Small intestine (tissue), 16 donors: ENCODE measurements around the gene SF3B2. TPM values are rescaled to one million over a fixed set of nuclear protein-coding genes. Genes with fewer than 3 reads are reported as not detected.

Experiments
- DNase-seq, 2 donors: peaks; one replicate each; pipeline versions ENCODE4 v3.0.0 to v3.0.0-alpha.2; 2013
- FAIRE-seq: peaks from 2 replicates; lab custom pipeline; 2012; peaks lifted over from hg19 to GRCh38; lab: Jason Lieb, UNC
- H3K27ac ChIP-seq, 3 donors: one replicate each; pipeline ENCODE4 v1.5.1; 2013; ENCODE audit warnings: low read length in 2 of 3, mild to moderate bottlenecking in 2 of 3, control low read depth in 1 of 3, inconsistent platforms in 1 of 3, low read depth in 1 of 3, moderate library complexity in 1 of 3
- H3K27me3 ChIP-seq, 3 donors: one replicate each; pipeline ENCODE4 v1.6.1; 2013; ENCODE audit warnings: low read length in 3 of 3, inconsistent platforms in 1 of 3; ENCODE audit not compliant: control insufficient read depth in 3 of 3, insufficient read depth in 3 of 3
- H3K36me3 ChIP-seq, 3 donors: one replicate each; pipeline ENCODE4 v1.6.1; 2013; ENCODE audit warnings: low read length in 3 of 3, inconsistent platforms in 1 of 3, low read depth in 1 of 3, mild to moderate bottlenecking in 1 of 3, moderate library complexity in 1 of 3; ENCODE audit not compliant: control insufficient read depth in 3 of 3, insufficient read depth in 2 of 3
- H3K4me1 ChIP-seq, 3 donors: one replicate each; pipeline ENCODE4 v1.6.1; 2013; ENCODE audit warnings: low read length in 2 of 3, inconsistent platforms in 1 of 3, low read depth in 1 of 3, mild to moderate bottlenecking in 1 of 3, moderate library complexity in 1 of 3; ENCODE audit not compliant: control insufficient read depth in 3 of 3, insufficient read depth in 2 of 3
- H3K4me3 ChIP-seq, 3 donors: one replicate each; pipeline ENCODE4 v1.5.1; 2013; ENCODE audit warnings: low read length in 3 of 3, control low read depth in 1 of 3, inconsistent platforms in 1 of 3, low read depth in 1 of 3, mild to moderate bottlenecking in 1 of 3, moderate library complexity in 1 of 3
- H3K9me3 ChIP-seq, 2 donors: one replicate each; pipeline ENCODE4 v1.6.1; 2013; ENCODE audit warnings: low read depth in 1 of 2, low read length in 1 of 2; ENCODE audit not compliant: control insufficient read depth in 2 of 2, insufficient read depth in 1 of 2
- WGBS, 3 donors: extraction: QIAGEN DNeasy Blood & Tissue Kit; methylation state at CpG; one replicate each; pipeline ENCODE4 v1.1.7; 2013; 5-methylcytosine and 5-hydroxymethylcytosine counted together
- long read RNA-seq, 10 donors: transcript quantifications; one replicate each; lab custom pipeline, GENCODE V29; 2026
- polyA plus RNA-seq, 4 donors: library from polyadenylated mRNA; stranded (reverse) in 3 of 4; unstranded in 1 of 4; fragments of 200-250 nt in 3 of 4; fragments of 120-200 nt in 1 of 4; gene quantifications; one replicate each; pipeline versions ENCODE4 v1.2.1 to v1.2.3, GENCODE V29; 2013
- donor health status: healthy with polysubstance abuse.
- donor health status: control.
- donor health status: control.
- donor health status: Bipolar disorder and iron deficiency.
- donor health status: healthy.

Gene SF3B2, protein sequence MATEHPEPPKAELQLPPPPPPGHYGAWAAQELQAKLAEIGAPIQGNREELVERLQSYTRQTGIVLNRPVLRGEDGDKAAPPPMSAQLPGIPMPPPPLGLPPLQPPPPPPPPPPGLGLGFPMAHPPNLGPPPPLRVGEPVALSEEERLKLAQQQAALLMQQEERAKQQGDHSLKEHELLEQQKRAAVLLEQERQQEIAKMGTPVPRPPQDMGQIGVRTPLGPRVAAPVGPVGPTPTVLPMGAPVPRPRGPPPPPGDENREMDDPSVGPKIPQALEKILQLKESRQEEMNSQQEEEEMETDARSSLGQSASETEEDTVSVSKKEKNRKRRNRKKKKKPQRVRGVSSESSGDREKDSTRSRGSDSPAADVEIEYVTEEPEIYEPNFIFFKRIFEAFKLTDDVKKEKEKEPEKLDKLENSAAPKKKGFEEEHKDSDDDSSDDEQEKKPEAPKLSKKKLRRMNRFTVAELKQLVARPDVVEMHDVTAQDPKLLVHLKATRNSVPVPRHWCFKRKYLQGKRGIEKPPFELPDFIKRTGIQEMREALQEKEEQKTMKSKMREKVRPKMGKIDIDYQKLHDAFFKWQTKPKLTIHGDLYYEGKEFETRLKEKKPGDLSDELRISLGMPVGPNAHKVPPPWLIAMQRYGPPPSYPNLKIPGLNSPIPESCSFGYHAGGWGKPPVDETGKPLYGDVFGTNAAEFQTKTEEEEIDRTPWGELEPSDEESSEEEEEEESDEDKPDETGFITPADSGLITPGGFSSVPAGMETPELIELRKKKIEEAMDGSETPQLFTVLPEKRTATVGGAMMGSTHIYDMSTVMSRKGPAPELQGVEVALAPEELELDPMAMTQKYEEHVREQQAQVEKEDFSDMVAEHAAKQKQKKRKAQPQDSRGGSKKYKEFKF
- 100 to 1,000 TPM; 106 to 141 (median 122) TPM for polyA plus RNA-seq
- long read RNA-seq, donor 1, transcript SF3B2-201 (22 exons, 2,903 nt) = major isoform, 5 of 116 reads
- long read RNA-seq, donor 1, partial matches to known transcripts = 94 of 116 reads
- long read RNA-seq, donor 1, other reads (novel, unspliced or antisense) = 9 of 116 reads
- long read RNA-seq, donor 2, transcript SF3B2-201 (22 exons, 2,903 nt) = major isoform, 6 of 16 reads
- long read RNA-seq, donor 2, partial matches to known transcripts = 5 of 16 reads
- long read RNA-seq, donor 2, other reads (novel, unspliced or antisense) = 0 of 16 reads
- long read RNA-seq, donor 3, partial matches to known transcripts = 47 of 52 reads
- long read RNA-seq, donor 3, other reads (novel, unspliced or antisense) = 0 of 52 reads
- long read RNA-seq, donor 4 = 0 reads
- long read RNA-seq, donor 5, partial matches to known transcripts = 12 of 13 reads
- long read RNA-seq, donor 5, other reads (novel, unspliced or antisense) = 0 of 13 reads
- long read RNA-seq, donor 6, partial matches to known transcripts = 48 of 64 reads
- long read RNA-seq, donor 6, other reads (novel, unspliced or antisense) = 0 of 64 reads
- long read RNA-seq, donor 7 = 0 reads
- long read RNA-seq, donor 8, partial matches to known transcripts = 0 of 1 reads
- long read RNA-seq, donor 8, other reads (novel, unspliced or antisense) = 0 of 1 reads
- long read RNA-seq, donor 9, partial matches to known transcripts = 0 of 1 reads
- long read RNA-seq, donor 9, other reads (novel, unspliced or antisense) = 0 of 1 reads
- long read RNA-seq, donor 10, partial matches to known transcripts = 65 of 77 reads
- long read RNA-seq, donor 10, other reads (novel, unspliced or antisense) = 0 of 77 reads

DNA sequence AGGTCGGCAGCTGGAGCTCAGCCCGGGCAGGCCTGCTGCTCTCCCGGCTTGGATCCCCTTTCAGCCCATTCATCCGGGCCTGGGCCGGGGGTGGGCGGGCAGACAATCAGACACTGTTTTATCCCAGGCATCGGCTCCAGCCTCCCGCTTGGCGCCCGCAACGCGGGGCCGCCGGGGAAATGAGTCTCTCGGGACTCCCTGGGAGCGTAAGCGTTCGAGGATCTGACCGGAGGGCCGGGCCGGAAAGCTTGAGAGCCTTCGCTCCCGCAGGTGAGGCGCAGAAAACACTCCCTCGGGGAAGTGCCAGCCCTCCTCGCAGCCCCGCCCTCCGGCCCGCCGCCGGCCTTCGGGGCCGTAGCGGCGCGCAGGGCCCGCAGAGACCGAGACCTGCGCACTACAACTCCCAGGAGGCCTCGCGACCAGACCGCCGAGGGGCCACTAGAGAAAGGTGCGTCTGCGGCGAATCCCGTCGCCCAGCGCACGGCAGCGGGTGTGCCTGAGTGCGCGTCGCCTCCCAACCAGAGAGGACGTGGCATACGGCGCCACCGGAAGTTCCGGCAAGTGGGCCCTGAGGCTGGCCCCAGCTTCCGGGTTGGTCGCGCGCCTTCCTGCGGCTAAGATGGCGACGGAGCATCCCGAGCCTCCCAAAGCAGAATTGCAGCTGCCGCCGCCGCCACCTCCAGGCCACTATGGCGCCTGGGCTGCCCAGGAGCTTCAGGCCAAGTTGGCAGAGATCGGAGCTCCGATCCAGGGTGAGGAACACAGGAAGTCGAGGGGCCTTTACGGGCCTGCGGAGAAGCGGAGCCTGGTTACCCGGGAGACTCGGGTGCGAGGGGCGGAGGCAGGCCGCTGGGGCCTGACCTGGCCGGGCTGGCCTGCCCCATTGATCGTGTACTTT, at the start of gene SF3B2:
Gene SF3B2 (plus strand): TSS at position 599 of the 898 bp plus-strand sequence. CDS start 21 bp downstream, at position 620.
- peaks cover 0 to 24% (median 2%) of the 10 kb centered on the region in 3 donors for H3K27me3 ChIP-seq
- H3K27ac ChIP-seq = peak within 1 kb of the TSS; percentile 90 to 91 (median 90)
- no peaks in the 10 kb centered on the region for H3K9me3 ChIP-seq
- H3K36me3 ChIP-seq = peaks cover 6 to 30% (median 8%) of the 10 kb centered on the region in 3 donors
- FAIRE-seq (no peak), DNase-seq (peak; percentile 99)
- WGBS, 3 donors = 0 to 1% (median 0%) methylated on average over 72 to 84 of the region's 84 CpGs
- H3K4me1 ChIP-seq = peaks cover 2 to 17% (median 4%) of the 10 kb centered on the region in 3 donors
- peak within 1 kb of the TSS; percentile 80 to 98 (median 94) for H3K4me3 ChIP-seq

DNA sequence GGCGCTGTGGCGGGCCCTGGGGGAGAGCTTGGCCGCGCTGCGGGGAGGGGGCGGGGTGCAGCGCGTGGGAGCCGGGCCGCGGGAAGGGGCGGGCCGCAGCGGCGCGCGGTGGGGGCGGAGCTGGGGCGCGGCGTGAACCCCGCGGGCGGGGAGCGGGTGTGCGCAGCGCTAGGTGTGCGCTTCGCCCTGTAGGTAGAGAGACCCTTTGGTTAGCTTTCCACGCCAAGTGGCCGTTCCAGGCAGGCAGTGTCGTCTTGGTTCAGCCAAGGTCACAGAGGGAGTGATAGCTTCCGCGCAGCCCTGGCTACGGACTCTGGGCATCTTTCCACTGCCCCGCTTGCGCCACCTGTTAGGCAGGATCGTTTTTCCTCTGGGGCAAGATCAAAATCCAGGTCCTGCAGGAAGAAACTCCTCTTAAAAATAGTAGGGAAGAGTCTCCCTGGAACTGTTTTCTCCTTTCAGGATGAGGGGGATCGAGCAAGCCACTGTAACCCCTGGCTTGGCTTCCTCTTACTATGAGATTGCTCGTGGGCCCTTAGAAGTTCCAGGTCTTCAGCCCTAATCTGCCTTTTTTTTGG, 49.4 kb upstream of the SF3B2 start:
- Histone ChIP-seq H3K36me3 (peaks cover 16 to 61% (median 17%) of the 10 kb centered on the region in 3 donors), H3K27me3 (no peaks in the 10 kb centered on the region), H3K27ac (peak overlapping the region; percentile 85 to 98 (median 97)), H3K9me3 (no peaks in the 10 kb centered on the region), H3K4me3 (peak overlapping the region; percentile 61 to 85 (median 80)), H3K4me1 (peaks cover 0 to 7% (median 2%) of the 10 kb centered on the region in 3 donors)
- WGBS, 3 donors = 0% methylated on average over 15 to 40 of the region's 40 CpGs
- no peak for DNase-seq
- no peak for FAIRE-seq

DNA sequence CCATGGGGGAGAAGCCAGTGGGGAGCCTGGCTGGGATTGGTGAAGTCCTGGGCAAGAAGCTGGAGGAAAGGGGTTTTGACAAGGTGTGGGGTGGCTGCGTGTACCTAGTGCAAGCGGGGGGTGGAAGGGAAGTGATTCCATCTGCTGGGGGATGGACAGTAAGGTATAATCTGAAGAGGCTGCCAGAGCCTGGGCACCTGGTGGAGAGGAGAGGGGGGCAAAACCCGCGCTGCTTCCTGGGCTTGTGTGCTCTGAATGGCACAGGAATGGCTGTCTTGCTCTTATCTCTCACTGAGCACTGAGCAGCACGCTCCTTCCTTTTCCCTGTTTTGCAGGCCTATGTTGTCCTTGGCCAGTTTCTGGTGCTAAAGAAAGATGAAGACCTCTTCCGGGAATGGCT, 48.9 kb upstream of the SF3B2 start:
- no peaks in the 10 kb centered on the region for H3K9me3 ChIP-seq
- FAIRE-seq = no peak
- H3K36me3 ChIP-seq = peaks cover 11 to 56% (median 12%) of the 10 kb centered on the region in 3 donors
- peak overlapping the region in 2 of 3 donors; percentile 61 to 85 for H3K4me3 ChIP-seq
- H3K4me1 ChIP-seq = peaks cover 0 to 7% (median 2%) of the 10 kb centered on the region in 3 donors
- WGBS, 3 donors = 40 to 79% (median 45%) methylated on average over 6 of the region's 6 CpGs
- H3K27ac ChIP-seq = peak overlapping the region in 1 of 3 donors; percentile 97
- H3K27me3 ChIP-seq = peaks cover 0 to 5% (median 0%) of the 10 kb centered on the region in 3 donors
- no peak for DNase-seq

DNA sequence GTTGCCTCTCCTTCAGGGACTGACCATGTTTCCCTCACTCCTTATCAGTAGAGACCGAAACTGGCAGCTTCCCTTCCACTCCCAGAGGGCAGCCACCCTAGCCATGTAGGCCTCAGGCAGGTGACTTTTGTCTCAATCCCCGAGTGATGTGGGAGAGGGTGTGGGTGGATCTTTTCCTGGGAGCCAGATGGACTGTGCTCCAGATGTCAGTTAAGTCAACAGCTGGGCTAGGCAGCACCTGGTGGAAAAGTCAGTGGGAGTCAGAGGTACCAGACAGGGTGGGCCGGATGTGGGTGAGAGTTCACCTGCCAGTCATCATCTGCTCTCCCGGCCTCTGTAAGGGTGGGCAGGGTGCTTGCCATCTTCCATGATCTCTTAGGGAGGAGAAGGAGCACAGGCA, 48.0 kb upstream of the SF3B2 start:
- 66 to 74% (median 70%) methylated on average over 4 of the region's 4 CpGs for WGBS, 3 donors
- no peak overlapping the region for H3K4me3 ChIP-seq
- peaks cover 0 to 7% (median 2%) of the 10 kb centered on the region in 3 donors for H3K4me1 ChIP-seq
- no peak overlapping the region for H3K27ac ChIP-seq
- no peak for FAIRE-seq
- H3K27me3 ChIP-seq = peaks cover 0 to 10% (median 0%) of the 10 kb centered on the region in 3 donors
- peaks cover 5 to 49% (median 8%) of the 10 kb centered on the region in 3 donors for H3K36me3 ChIP-seq
- H3K9me3 ChIP-seq = no peaks in the 10 kb centered on the region
- no peak for DNase-seq

DNA sequence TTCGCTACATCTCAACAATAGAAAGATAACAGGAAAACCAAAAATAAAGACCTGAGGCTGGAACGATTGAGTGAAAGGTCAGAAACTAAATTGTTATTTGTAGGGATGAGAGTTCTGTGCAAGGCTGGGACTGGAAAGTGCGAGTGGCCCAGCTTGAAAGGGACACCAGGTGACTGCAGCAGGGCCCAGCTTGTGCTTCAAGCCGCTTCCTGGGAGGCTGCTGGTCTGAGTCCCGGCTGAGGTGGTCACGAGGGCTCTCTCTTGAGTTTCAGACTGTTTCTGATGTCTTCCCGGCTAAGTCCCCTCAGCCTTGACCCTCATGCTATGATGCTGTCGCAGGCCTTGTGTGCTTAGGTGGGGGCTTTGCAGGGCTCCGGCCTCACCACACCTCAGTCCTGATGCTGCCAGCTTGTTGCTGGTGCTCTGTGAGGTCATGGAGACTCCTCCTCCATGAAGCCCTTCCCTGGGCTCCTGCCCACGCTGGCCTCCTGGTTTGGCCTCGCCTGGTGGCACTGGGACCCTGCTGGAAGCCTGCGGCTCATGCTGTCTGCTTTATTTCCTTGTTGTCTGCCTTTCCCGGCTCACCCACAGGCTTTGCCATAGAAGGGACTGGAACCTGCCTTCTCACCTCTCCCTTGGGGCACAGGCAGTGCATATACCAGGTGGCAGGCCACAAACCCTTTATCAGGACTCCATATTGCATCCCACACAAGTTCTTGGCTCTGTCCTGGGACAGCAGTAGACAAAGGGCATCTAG, 45.9 kb upstream of the SF3B2 start:
- Histone ChIP-seq H3K9me3 (no peaks in the 10 kb centered on the region), H3K27ac (no peak overlapping the region), H3K27me3 (peaks cover 0 to 28% (median 2%) of the 10 kb centered on the region in 3 donors), H3K4me3 (no peak overlapping the region), H3K4me1 (peaks cover 0 to 7% (median 2%) of the 10 kb centered on the region in 3 donors), H3K36me3 (peaks cover 0 to 38% (median 2%) of the 10 kb centered on the region in 3 donors)
- DNase-seq = no peak
- WGBS, 3 donors = 87 to 92% (median 87%) methylated on average over 13 of the region's 13 CpGs
- no peak for FAIRE-seq

DNA sequence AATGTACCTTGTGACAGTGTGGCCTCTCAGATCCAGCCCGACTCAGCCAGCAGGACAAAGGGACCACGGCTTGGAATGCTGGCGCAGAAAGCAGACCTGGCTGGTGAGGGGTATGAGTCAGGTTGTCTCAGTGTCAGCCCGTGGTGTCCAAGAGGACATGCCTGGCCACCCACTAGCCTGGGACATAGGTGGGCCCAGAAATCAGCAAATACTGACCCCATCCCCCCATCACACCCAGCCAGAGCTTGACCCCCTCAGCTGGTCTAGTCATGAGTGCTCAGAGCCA, 45.3 kb upstream of the SF3B2 start:
- Histone ChIP-seq H3K36me3 (peaks cover 0 to 38% (median 2%) of the 10 kb centered on the region in 3 donors), H3K27ac (no peak overlapping the region), H3K4me1 (peaks cover 0 to 7% (median 2%) of the 10 kb centered on the region in 3 donors), H3K9me3 (no peaks in the 10 kb centered on the region), H3K4me3 (no peak overlapping the region), H3K27me3 (peaks cover 0 to 33% (median 3%) of the 10 kb centered on the region in 3 donors)
- DNase-seq (no peak), FAIRE-seq (no peak)
- 80 to 81% (median 81%) methylated on average over 4 of the region's 4 CpGs for WGBS, 3 donors
